Measurements from ENCODE around the gene TANGO2. TPM values are rescaled to one million over a fixed set of nuclear protein-coding genes. Genes with fewer than 3 reads are reported as not detected.

TANGO2 gene
- total and polyA plus RNA-seq, 2 of the 8 experiments (the other 6 are each of a cell fraction or from before 2014, with no cell fraction given): 10.1 to 18.4 TPM

GRCh38 chr22:20011993-20012740, 8.7 kb upstream of the TANGO2 start (continued):
- TF ChIP-seq EGR1 (IDR thresholded peaks at IDR 0.05; ENCODE audit: borderline replicate concordance, low read depth, low read length) (no peak), EP300 (IDR thresholded peaks at IDR 0.05; ENCODE audit: borderline replicate concordance in 1 of 2, low read depth in 2 of 2, low read length in 2 of 2) (no peak), SIRT6 (IDR thresholded peaks at IDR 0.05; ENCODE audit: low read length) (no peak), YY1 (IDR thresholded peaks at IDR 0.05; ENCODE audit: low read depth, low read length) (no peak)

Data from H1 (cell line).